ENCODE data around the gene MAP7D3.

MAP7D3 gene

GRCh38 chrX:136205882-136206380 lies 45.3 kb downstream of the MAP7D3 start:
- DNase-seq: no peak

GRCh38 chrX:136204571-136204970 lies 46.6 kb downstream of the MAP7D3 start:
- DNase-seq: peak; percentile 53

- DNase-seq: no peak
These were observed 47.2 kb downstream of the MAP7D3 start for GRCh38 chrX:136203951-136204350.

- no peak for DNase-seq
These were observed 47.8 kb downstream of the MAP7D3 start for GRCh38 chrX:136203438-136203837.

GRCh38 chrX:136202889-136203288 lies 48.3 kb downstream of the MAP7D3 start:
- peak; percentile 72 for DNase-seq

- DNase-seq: no peak
These were observed 49.6 kb downstream of the MAP7D3 start for GRCh38 chrX:136201601-136202000.

GRCh38 chrX:136200466-136200865 lies 50.7 kb downstream of the MAP7D3 start:
- peak; percentile 64 for DNase-seq

- DNase-seq: peak; percentile 53
These were observed 51.8 kb downstream of the MAP7D3 start for GRCh38 chrX:136199365-136199764.

- peak; percentile 25 for DNase-seq
These were observed 52.4 kb downstream of the MAP7D3 start for GRCh38 chrX:136198678-136199243.

GRCh38 chrX:136198010-136198409 lies 53.2 kb downstream of the MAP7D3 start:
- DNase-seq: no peak

GRCh38 chrX:136196691-136197155 lies 54.5 kb downstream of the MAP7D3 start:
- DNase-seq: peak; percentile 56

GRCh38 chrX:136195247-136195646 lies 56.0 kb downstream of the MAP7D3 start:
- no peak for DNase-seq

GRCh38 chrX:136194536-136194935 lies 56.7 kb downstream of the MAP7D3 start:
- no peak for DNase-seq

- no peak for DNase-seq
These were observed 57.4 kb downstream of the MAP7D3 start for GRCh38 chrX:136193771-136194170.

- DNase-seq: peak; percentile 63
These were observed 58.3 kb downstream of the MAP7D3 start for GRCh38 chrX:136192839-136193414.

GRCh38 chrX:136192135-136192534 lies 59.1 kb downstream of the MAP7D3 start:
- no peak for DNase-seq

GRCh38 chrX:136191171-136191570 lies 60.0 kb downstream of the MAP7D3 start:
- no peak for DNase-seq

GRCh38 chrX:136190038-136190713 lies 61.0 kb downstream of the MAP7D3 start:
- no peak for DNase-seq

GRCh38 chrX:136189222-136189621 lies 62.0 kb downstream of the MAP7D3 start:
- DNase-seq: no peak

- DNase-seq: no peak
These were observed 65.2 kb downstream of the MAP7D3 start for GRCh38 chrX:136186023-136186413.

GRCh38 chrX:136185401-136186022 lies 65.7 kb downstream of the MAP7D3 start:
- peak; percentile 64 for DNase-seq

- no peak for DNase-seq
These were observed 67.3 kb downstream of the MAP7D3 start for GRCh38 chrX:136183917-136184316.

GRCh38 chrX:136183172-136183571 lies 68.0 kb downstream of the MAP7D3 start:
- DNase-seq: no peak

- DNase-seq: no peak
These were observed 68.8 kb downstream of the MAP7D3 start for GRCh38 chrX:136182414-136182813.
